ENCODE measurements around the gene ZNF618.

Gene ZNF618

GRCh38 chr9:113935677-113936380, 59.7 kb downstream of the ZNF618 start:
- DNase-seq, result no peak

- no peak for DNase-seq
Observed at GRCh38 chr9:113940077-113940476, 64.0 kb downstream of the ZNF618 start.

DNA sequence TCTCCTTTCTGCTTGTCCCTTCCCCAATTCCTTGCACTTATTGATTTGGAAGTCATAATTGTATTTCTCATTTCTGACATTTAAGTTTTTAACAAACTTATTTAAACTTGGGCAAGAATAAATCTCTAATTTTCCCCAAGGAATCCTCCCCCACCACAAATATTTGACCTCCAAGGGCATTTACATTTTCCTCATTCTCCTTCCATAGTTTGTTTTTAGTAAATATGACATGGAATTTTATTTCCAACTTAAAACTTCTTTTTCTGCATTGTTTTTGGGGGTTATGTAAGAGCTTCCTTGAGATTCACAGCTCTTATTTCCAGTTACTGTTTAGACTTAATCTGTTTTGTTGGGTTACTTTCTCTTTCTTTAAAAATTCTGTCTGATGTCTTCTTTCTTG, 64.9 kb downstream of the ZNF618 start:
- no peak for DNase-seq

DNA sequence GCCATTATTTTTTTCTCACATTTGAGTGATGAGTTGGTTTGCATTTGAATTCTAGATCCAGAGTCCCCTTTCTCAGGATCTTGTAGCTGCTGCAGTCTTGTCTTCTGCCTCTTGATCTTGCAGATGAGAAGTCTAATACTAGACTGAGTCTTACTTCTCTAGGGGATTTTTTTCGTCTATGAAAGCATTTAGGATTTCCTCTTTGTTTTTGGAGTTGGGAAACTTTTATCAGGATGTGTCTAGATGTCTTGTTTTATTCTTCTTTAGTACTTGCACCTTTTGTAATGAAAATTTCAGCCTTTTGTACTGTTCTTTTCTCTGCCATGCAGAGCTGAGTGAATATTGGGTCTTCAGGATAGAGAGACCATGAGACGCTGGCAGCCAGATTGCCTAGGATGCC, 65.4 kb downstream of the ZNF618 start:
- no peak for DNase-seq

DNA sequence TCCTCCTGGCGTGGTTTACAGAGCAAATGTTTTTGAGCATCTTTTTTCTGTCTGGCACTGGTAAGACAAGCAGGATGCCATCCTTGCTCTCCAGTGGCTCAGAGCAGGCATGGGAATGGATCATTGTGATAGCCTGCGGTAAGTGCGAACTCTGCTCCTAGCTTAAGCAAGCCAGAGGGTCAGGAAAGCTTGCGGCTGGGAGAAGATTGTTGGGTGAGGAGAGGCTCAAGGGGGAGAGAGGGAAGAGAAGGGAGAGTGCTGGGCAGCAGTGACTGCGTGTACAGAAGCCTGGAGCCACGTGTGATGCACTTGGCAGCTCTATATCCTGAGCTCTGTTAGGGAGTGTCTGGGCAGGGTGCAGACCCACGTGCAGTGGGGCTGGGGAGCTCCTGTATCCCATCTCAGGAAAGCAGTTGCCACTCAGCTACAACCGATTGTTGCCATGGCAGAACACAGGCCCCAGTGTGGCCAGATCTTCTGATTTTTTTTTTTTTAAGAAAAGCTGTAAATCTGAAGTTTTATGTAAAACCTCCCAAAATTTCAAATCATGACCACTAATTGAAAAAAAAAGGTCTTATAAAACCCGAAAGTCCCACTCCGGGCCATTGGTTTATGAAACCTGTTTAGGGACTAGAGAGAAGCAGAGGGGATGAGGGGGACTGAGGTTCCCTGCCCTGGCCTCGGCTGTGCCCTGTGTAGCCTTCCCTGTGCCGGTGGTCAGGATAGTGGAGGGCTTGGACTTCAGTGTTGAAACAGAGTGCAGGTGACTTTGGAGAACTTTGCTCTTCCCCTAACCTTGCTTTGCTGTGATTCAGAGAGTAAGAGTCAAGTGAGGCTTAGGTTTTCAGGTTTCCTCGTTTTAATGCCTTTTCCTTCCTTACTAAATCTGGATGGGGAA, 67.3 kb downstream of the ZNF618 start:
- DNase-seq, result no peak

DNA sequence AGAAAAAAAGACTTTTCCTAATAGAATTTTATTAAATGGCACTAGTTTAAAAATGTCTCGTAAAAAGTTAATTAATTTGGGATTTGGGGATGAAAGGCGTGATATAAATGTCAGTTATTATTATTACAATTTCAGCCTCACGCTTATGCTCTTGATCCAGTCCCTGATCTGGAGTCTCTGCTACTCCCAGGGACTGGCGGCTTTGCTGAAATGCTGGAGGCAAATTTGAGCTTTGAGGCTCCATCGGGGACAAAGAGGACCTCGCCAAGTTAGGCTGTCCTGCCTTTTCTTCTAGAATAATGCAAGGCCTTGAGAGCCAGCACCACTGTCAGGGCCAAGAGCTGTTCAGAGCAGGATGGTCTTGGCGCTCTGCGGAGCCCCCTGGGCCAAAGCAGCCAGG, 69.7 kb downstream of the ZNF618 start:
- no peak for DNase-seq

- no peak for DNase-seq
Observed at GRCh38 chr9:113946496-113947115, 70.5 kb downstream of the ZNF618 start.

GRCh38 chr9:113947941-113948340, 71.8 kb downstream of the ZNF618 start:
- DNase-seq, result no peak

GRCh38 chr9:113948891-113949570, 72.9 kb downstream of the ZNF618 start:
- no peak for DNase-seq

GRCh38 chr9:113949571-113950078, 73.5 kb downstream of the ZNF618 start:
- no peak for DNase-seq

- no peak for DNase-seq
Observed at GRCh38 chr9:113950195-113951031, 74.3 kb downstream of the ZNF618 start.

GRCh38 chr9:113951032-113951372, 74.9 kb downstream of the ZNF618 start:
- no peak for DNase-seq

DNA sequence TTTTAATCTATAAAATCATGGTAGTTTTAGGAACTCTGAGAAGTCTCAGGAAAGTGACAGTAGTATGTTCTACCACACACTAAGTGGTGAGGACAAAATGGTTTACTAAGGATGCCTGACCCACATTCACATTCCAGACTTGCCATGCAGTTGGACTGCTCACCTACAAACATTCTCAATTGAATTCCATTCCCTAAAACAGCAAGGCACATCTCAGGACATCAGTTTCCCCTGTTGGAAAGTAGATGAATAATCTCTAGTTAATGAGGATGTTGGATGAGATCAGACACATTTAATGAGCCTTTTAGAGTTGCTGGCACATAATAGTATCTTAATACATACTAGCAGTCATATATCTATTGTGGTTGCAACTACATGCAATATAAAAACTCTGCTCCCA, 76.6 kb downstream of the ZNF618 start:
- no peak for DNase-seq

DNA sequence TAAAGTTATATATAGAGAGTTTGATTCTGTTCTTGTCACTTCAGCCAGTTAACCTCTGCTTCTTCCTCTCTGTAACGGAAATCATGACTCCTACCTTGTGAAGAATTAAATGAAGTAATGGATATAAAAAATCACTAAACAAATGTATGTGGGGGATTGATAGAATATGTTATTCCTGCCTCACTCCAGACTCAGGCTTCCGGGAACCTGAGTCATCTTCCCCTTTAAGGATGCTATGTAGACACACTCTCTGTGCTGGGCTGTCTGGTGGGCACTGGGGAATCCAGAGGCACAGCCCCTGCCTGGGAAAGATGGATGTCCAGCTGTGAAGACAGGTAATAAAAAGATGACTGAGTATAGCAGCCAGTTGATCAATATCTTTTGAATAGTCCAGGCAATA, 77.4 kb downstream of the ZNF618 start:
- DNase-seq, result no peak

DNA sequence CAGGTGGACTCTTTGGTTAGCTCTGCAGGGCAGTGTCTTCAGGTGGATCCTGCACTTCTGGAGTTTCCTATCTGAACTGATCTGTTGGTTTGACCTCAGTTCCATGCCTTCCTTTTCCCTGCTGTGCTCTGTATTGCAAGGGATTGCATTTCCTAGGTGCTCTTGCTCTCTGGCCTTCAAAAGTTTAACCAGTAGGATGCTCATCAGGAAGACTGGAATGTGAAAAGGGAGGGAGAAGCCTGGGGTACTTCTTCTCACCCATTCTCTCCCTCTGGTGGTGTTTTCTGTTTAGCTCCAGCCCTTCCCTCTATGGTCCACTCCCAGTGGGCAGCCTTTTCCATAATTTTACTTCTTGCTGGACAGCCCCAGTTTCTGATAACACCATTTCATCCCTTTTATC, 78.5 kb downstream of the ZNF618 start:
- no peak for DNase-seq

DNA sequence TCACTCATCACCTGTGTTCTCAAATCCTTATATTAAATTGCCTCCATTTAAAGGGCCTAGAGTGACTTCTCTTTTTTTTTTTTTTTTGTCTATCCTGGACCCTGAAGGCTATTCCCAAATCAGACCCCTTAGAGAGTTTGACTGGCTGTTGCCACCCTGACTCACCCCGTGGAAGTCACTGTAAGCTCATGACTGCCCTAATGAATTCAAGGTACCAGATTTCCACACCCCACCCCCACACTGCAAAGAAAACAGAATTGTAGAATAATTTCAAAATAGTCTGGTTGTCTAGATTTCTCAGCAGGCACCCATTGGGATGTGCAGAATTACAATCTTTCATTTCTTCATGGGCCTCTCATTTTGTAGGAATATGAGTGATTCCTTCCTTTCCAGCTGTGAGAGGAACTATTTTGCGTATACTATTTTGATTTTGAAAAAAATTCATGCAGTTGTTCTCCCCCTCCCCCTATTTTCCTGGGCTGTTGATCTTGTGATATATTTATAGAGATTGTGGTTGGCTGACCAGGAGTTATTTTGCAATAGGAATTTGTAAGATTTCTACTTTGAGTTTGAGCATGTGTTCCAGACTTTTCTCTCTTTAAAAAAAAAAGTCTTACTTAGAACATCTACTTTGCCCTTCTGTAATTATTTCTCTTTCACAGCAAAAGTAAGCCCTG, 79.1 kb downstream of the ZNF618 start:
- no peak for DNase-seq

DNA sequence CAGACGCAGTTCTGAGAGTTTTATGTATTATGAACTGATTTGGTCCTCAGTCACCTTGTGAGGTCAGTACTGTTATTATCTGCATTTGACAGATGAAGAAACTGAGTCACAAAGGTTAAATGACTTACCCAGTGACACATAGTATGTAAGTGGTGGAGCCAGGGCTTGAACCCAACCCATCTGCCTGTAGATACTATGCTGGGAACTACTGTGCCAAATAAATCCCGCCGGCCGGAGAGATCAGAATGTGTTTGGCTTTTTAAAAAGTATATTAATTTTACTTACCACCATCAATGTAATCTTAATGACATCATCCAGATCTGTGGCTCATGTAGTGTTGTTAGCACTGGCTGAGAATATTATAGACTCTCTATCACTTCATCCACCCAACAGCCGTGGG, 80.8 kb downstream of the ZNF618 start:
- no peak for DNase-seq

DNA sequence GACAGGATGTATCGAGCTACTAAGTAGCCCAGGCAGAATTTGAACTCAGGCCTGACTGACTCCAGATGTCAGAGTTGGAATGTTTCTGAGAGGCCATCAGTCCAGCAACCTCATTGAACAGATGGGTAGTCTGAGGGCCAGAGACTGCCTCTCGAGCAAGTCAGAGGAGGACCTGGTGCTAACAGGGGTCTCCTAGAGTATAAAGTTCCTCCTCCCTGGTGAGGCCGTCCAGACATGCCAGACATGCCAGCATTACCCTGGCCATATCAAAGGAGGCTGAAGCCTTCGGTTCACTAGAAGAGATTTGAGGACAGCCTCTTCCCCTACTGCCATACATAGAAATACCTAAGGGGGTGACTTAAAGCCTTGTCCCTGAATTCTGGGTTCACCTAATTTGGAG, 81.2 kb downstream of the ZNF618 start:
- DNase-seq, result no peak

DNA sequence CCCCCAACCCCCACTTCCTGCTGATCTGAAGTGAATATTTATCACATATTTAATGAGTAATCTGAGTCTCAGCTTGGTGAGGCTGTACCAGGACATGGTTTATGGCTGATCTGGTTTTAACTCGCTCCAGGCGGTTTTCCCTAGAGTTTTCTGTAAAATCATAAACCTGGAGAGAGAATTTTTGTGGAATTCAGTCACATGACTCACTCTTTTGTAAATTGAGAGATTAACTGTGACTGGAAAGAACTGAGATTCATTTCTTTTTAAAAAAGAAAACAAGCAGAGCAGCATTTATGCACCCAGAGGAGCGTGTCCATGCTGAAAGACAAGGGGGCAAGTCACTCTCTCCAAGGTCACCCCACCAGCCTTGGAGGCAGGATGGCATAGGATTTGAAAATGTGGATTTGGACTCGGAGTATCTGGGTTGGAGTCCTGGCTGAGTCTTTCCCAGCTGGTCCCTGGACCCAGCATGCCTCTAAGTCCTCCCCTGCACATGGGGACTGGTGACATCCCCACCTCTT, 81.8 kb downstream of the ZNF618 start:
- DNase-seq, result no peak

DNA sequence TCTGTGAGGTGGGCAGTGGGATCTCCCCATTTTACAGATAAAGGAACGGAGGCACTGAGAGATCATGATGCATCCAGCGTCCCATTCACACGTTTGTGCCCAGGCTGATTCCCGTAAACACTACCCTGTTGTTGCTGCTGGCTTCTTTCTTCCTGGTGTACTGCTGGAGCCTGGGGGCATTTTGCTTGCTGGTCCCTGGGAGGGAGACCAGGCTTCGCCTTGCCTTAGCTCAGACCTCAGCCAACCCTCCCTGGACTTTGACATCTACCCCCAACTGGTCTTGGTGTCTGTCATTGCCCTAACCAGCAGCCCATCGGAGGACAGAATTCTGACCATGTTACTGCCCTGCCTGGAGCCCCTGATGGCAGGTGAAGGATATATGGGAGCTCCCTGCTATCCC, 82.4 kb downstream of the ZNF618 start:
- no peak for DNase-seq

DNA sequence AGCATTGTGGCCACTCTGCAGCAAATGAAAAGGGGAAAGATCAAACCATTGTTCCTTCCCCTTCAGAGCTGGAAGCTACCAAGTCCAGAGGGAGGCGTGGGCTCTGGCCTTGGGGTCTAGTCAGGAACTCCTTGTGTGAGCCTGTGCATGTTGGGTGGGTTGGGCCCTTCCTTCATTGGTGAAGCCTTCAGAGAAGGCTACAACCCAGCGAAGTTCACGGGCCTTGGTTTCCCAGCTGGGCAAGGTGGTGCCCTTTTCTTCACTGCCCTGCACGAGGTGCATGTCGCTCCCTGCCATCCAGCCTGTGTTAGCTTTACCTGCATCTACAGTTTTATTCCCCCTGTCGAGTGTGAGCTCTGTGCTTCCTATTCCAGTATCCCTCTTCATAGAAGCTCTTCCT, 84.7 kb downstream of the ZNF618 start:
- DNase-seq, result no peak
